ENCODE data around the gene ASPSCR1.

DNA sequence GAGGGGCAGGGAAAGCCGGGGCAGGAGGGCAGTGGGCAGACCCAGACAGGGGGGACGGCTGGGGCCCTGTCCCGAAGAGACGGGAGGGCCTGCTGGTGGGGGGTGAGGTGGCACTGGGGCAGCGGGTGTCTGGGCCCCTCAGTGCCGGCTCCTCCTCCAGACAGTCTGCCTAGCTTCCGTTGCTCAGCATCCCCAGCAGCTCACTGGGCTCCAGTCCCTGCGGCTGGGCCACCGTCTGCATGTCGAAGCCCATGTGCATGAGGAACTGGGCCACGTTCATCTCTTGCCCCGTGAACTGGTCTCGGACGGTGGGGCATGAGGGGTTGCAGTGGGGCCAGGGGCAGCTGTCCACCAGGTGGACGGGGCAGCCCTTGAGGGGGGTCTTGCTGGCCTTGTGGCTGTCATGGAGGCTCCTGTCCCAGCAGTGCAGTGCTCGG lies 24.6 kb upstream of the ASPSCR1 start:
- TF ChIP-seq RFX5 (IDR thresholded peaks at IDR 0.05; ENCODE audit: low read depth, low read length) (no peak), ZNF331 (CRISPR knock-in tag; IDR thresholded peaks at IDR 0.05) (no peak)
- TF ChIP-seq, protein P1, sequence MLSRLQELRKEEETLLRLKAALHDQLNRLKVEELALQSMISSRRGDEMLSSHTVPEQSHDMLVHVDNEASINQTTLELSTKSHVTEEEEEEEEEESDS (CRISPR knock-in tag; IDR thresholded peaks at IDR 0.05; ENCODE audit: borderline replicate concordance) = no peak
